ENCODE data around the gene MRPS18A. TPM values are rescaled to one million over a fixed set of nuclear protein-coding genes. Genes with fewer than 3 reads are reported as not detected.

The MRPS18A gene
- total and polyA plus RNA-seq, 2 of the 13 experiments (the other 11 are each of a cell fraction or from before 2014, with no cell fraction given) = 87.8 to 89.1 TPM

GRCh38 chr6:43706788-43707187 lies 19.2 kb upstream of the MRPS18A start (continued):
- TF ChIP-seq ZBTB14 (CRISPR knock-in tag; IDR thresholded peaks at IDR 0.05) (no peak), MED13 (CRISPR knock-in tag; IDR thresholded peaks at IDR 0.05) (no peak), CBFB (CRISPR knock-in tag; IDR thresholded peaks at IDR 0.05) (0 out of 2 replicates have a peak, but pooled peaks have one; percentile 63), TEAD3 (CRISPR knock-in tag; optimal IDR thresholded peaks at IDR 0.05; ENCODE audit: borderline replicate concordance) (peak; percentile 31), ZNF510 (CRISPR knock-in tag; IDR thresholded peaks at IDR 0.05; ENCODE audit: low read depth) (no peak), YEATS4 (CRISPR knock-in tag; IDR thresholded peaks at IDR 0.05; ENCODE audit: borderline replicate concordance) (no peak), ZNF354B (CRISPR knock-in tag; IDR thresholded peaks at IDR 0.05) (no peak), PLRG1 (conservative IDR thresholded peaks at IDR 0.05) (no peak), ZFYVE20 (CRISPR knock-in tag; IDR thresholded peaks at IDR 0.05; ENCODE audit: borderline replicate concordance, low read depth) (no peak), ZNF772 (CRISPR knock-in tag; IDR thresholded peaks at IDR 0.05) (no peak), DZIP1 (CRISPR knock-in tag; IDR thresholded peaks at IDR 0.05) (no peak), MIER2 (CRISPR knock-in tag; IDR thresholded peaks at IDR 0.05) (no peak), DPF2 (CRISPR knock-in tag; IDR thresholded peaks at IDR 0.05; ENCODE audit: borderline replicate concordance, low read depth) (no peak), ZNF280B (CRISPR knock-in tag; IDR thresholded peaks at IDR 0.05; ENCODE audit: borderline replicate concordance) (no peak), MEIS2 (CRISPR knock-in tag; IDR thresholded peaks at IDR 0.05) (no peak; the same call in 1 of the 2 replicates), ZNF207 (IDR thresholded peaks at IDR 0.05; ENCODE audit: borderline replicate concordance) (no peak), KDM1A (CRISPR knock-in tag; IDR thresholded peaks at IDR 0.05) (no peak), ISL2 (CRISPR knock-in tag; IDR thresholded peaks at IDR 0.05) (no peak), SMAD9 (CRISPR knock-in tag; IDR thresholded peaks at IDR 0.05) (no peak), HNF4A (CRISPR knock-in tag; IDR thresholded peaks at IDR 0.05) (peak; percentile 27; the same call in 1 of the 2 replicates), GPBP1L1 (CRISPR knock-in tag; IDR thresholded peaks at IDR 0.05) (no peak), ZNF235 (CRISPR knock-in tag; IDR thresholded peaks at IDR 0.05; ENCODE audit: borderline replicate concordance) (no peak), EP300 (IDR thresholded peaks at IDR 0.05; ENCODE audit: low read depth in 2 of 2, low read length in 2 of 2) (no peak; a peak in 1 of 4 replicates), EP300 (CRISPR knock-in tag; IDR thresholded peaks at IDR 0.05; ENCODE audit: borderline replicate concordance) (no peak), NR2F1 (CRISPR knock-in tag; IDR thresholded peaks at IDR 0.05) (0 out of 4 replicates have a peak, but pooled peaks of 1 of the 2 experiments have one; percentile 25), SKI (IDR thresholded peaks at IDR 0.05; ENCODE audit: partially characterized antibody) (peak; percentile 97)

All from HepG2 (cell line).